Endothelial cell (in vitro differentiated cells): ENCODE measurements around the gene ZRANB3. TPM values are rescaled to one million over a fixed set of nuclear protein-coding genes. Genes with fewer than 3 reads are reported as not detected.

Source experiments
- DNase-seq: peaks from one replicate; pipeline ENCODE4 v3.0.0; 2021; ENCODE audit warnings: low spot score
- H3K27ac Mint-ChIP-seq: one replicate; pipeline ENCODE4 v1.8.0; 2021; ENCODE audit warnings: mixed read lengths, inconsistent platforms; ENCODE audit not compliant: unreplicated experiment
- H3K27me3 Mint-ChIP-seq: one replicate; pipeline ENCODE4 v1.8.0; 2021; ENCODE audit warnings: mild to moderate bottlenecking, moderate library complexity, mixed read lengths, inconsistent platforms; ENCODE audit not compliant: unreplicated experiment
- H3K36me3 Mint-ChIP-seq: one replicate; pipeline ENCODE4 v1.8.0; 2021; ENCODE audit warnings: mild to moderate bottlenecking, low read depth, mixed read lengths, inconsistent platforms; ENCODE audit not compliant: unreplicated experiment
- H3K4me1 Mint-ChIP-seq: one replicate; pipeline ENCODE4 v1.8.0; 2021; ENCODE audit warnings: mild to moderate bottlenecking, mixed read lengths, inconsistent platforms; ENCODE audit not compliant: unreplicated experiment
- H3K4me3 Mint-ChIP-seq: one replicate; pipeline ENCODE4 v1.8.0; 2021; ENCODE audit warnings: mild to moderate bottlenecking, mixed read lengths, inconsistent platforms; ENCODE audit not compliant: unreplicated experiment
- H3K9me3 Mint-ChIP-seq: one replicate; pipeline ENCODE4 v1.8.0; 2021; ENCODE audit warnings: mixed read lengths, inconsistent platforms; ENCODE audit not compliant: unreplicated experiment
- CTCF ChIP-seq: fragments of 200-600 bp; sonication (generic); IDR thresholded peaks from one replicate; pipeline ENCODE4 v1.5.0; 2021; ENCODE audit warnings: antibody characterized with exemption; ENCODE audit not compliant: unreplicated experiment
- total RNA-seq: library from RNA; stranded (reverse); fragmentation: NEBNext Ultra II Directional; extraction: Animal tissue kit (Norgen Biotek cat#: 25700); gene quantifications from one replicate; pipeline ENCODE4 v1.2.1, GENCODE V29; 2021; ENCODE audit not compliant: unreplicated experiment

ZRANB3 gene
- total RNA-seq, 1 donor from 2014 or later, result 9.4 TPM

GRCh38 chr2:135162377-135162776, 368.6 kb downstream of the ZRANB3 start:
- Mint-ChIP-seq H3K9me3 (no peaks in the 10 kb centered on the region), H3K4me3 (no peak overlapping the region), H3K27me3 (peaks cover 2% of the 10 kb centered on the region), H3K36me3 (peaks cover 16% of the 10 kb centered on the region), H3K27ac (no peak overlapping the region), H3K4me1 (no peaks in the 10 kb centered on the region)
- no peak for TF ChIP-seq CTCF
- DNase-seq, result no peak

GRCh38 chr2:135159191-135159590, 371.8 kb downstream of the ZRANB3 start:
- H3K4me1 Mint-ChIP-seq, result no peaks in the 10 kb centered on the region
- no peak overlapping the region for H3K27ac Mint-ChIP-seq
- no peak for DNase-seq
- H3K9me3 Mint-ChIP-seq, result no peaks in the 10 kb centered on the region
- no peak overlapping the region for H3K4me3 Mint-ChIP-seq
- no peak for TF ChIP-seq CTCF
- no peaks in the 10 kb centered on the region for H3K27me3 Mint-ChIP-seq
- peaks cover 20% of the 10 kb centered on the region for H3K36me3 Mint-ChIP-seq

GRCh38 chr2:135157856-135158255, 373.2 kb downstream of the ZRANB3 start:
- H3K27ac Mint-ChIP-seq, result no peak overlapping the region
- TF ChIP-seq CTCF, result no peak
- no peaks in the 10 kb centered on the region for H3K9me3 Mint-ChIP-seq
- H3K27me3 Mint-ChIP-seq, result no peaks in the 10 kb centered on the region
- H3K4me3 Mint-ChIP-seq, result no peak overlapping the region
- no peak for DNase-seq
- peaks cover 24% of the 10 kb centered on the region for H3K36me3 Mint-ChIP-seq
- no peaks in the 10 kb centered on the region for H3K4me1 Mint-ChIP-seq

GRCh38 chr2:135154962-135155361, 376.1 kb downstream of the ZRANB3 start:
- Mint-ChIP-seq H3K36me3 (peaks cover 29% of the 10 kb centered on the region), H3K4me1 (no peaks in the 10 kb centered on the region), H3K27me3 (no peaks in the 10 kb centered on the region), H3K4me3 (no peak overlapping the region), H3K9me3 (no peaks in the 10 kb centered on the region), H3K27ac (no peak overlapping the region)
- no peak for DNase-seq
- TF ChIP-seq CTCF, result no peak

GRCh38 chr2:135152361-135152760, 378.7 kb downstream of the ZRANB3 start:
- Mint-ChIP-seq H3K4me3 (no peak overlapping the region), H3K36me3 (peaks cover 17% of the 10 kb centered on the region), H3K9me3 (no peaks in the 10 kb centered on the region), H3K27me3 (no peaks in the 10 kb centered on the region), H3K4me1 (no peaks in the 10 kb centered on the region), H3K27ac (no peak overlapping the region)
- TF ChIP-seq CTCF, result no peak
- DNase-seq, result no peak
